Activated gamma-delta T cell treated with Interleukin-2 at 50 U/mL for 16 hours (primary cell): ENCODE measurements around the gene ATXN2.
"Not testable (repeated sequence)": the region's sequence is repeated elsewhere in the genome, so short reads cannot be mapped to it uniquely, and the experiment has no call there.

Source experiments
- DNase-seq: peaks from one replicate; pipeline ENCODE4 v3.0.0-alpha.2; 2020

ATXN2 gene, protein sequence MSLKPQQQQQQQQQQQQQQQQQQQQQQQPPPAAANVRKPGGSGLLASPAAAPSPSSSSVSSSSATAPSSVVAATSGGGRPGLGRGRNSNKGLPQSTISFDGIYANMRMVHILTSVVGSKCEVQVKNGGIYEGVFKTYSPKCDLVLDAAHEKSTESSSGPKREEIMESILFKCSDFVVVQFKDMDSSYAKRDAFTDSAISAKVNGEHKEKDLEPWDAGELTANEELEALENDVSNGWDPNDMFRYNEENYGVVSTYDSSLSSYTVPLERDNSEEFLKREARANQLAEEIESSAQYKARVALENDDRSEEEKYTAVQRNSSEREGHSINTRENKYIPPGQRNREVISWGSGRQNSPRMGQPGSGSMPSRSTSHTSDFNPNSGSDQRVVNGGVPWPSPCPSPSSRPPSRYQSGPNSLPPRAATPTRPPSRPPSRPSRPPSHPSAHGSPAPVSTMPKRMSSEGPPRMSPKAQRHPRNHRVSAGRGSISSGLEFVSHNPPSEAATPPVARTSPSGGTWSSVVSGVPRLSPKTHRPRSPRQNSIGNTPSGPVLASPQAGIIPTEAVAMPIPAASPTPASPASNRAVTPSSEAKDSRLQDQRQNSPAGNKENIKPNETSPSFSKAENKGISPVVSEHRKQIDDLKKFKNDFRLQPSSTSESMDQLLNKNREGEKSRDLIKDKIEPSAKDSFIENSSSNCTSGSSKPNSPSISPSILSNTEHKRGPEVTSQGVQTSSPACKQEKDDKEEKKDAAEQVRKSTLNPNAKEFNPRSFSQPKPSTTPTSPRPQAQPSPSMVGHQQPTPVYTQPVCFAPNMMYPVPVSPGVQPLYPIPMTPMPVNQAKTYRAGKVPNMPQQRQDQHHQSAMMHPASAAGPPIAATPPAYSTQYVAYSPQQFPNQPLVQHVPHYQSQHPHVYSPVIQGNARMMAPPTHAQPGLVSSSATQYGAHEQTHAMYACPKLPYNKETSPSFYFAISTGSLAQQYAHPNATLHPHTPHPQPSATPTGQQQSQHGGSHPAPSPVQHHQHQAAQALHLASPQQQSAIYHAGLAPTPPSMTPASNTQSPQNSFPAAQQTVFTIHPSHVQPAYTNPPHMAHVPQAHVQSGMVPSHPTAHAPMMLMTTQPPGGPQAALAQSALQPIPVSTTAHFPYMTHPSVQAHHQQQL

DNA sequence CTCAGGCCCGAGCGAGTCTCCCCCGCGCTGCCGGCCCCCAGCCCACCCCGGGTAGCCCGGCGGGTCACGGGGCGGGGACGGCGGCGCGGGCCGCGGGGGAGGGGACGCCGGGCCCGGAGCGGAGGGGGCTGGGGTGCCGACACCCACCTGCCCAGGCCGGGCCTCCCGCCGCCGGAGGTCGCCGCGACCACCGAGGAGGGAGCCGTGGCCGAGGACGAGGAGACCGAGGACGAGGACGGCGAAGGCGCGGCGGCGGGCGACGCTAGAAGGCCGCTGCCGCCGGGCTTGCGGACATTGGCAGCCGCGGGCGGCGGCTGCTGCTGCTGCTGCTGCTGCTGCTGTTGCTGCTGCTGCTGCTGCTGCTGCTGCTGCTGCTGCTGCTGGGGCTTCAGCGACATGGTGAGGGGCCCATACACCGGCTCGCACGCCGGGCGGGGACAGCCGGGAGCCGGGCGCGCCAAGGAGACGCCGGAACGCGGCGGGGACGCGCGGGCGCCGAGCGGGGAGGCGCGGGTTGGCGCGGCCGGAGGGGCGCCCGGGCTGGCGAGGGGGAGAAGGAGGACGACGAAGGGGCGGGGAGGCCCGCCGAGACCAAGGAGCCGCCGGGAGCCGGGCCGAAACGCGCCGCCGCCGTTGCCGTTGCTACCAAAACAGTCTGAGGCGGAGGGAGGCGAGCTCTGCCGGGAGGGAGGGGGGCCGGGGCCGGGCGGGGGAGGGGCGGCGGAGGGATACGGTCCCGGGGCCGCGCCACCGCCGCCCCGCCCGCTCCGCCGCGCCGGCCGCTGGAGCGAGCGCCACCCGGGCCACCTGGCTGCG, at the start of gene ATXN2:
Gene ATXN2 (minus strand): TSS at position 679 of the 816 bp plus-strand sequence. CDS start 281 bp downstream, at position 398.
- DNase-seq: peak; percentile 63

DNA sequence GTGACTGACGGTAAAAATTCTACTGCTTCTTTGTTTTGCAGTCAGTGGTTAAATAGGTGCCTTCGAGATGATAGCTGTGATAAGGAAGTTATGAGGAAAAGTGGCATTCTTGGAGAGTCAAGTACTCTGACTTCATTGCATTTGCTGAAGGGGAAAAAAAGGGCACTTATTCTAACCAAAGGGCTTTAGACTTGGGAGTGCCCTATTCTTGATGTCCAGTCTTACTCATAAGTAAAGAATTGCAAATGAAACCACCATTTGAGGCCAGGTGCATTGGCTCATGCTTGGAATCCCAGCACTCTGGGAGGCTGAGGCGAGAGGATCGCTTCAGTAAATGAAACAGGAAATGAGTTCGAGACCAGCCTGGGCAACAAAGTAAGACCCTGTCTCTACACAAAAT, 46.3 kb upstream of the ATXN2 start:
- DNase-seq: no peak

DNA sequence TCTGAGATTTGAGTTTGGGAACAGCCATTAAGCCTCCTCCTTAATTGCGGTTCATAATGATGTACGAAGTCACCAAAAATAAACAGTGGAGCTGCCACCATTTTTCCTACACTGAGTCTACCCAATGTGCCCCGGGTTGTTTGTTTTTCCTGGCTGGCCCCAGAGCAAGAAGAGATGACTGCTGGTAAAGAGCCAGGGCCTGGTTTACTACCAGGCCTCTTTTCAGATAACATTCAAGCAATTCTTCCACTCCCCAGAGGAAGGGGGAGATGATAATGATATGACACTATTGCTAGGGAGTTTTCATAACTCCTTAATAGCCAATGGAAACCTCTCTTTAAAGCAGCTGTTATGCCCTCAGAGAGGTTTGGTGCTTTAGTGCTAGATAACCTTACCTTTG, 44.3 kb upstream of the ATXN2 start:
- no peak for DNase-seq

DNA sequence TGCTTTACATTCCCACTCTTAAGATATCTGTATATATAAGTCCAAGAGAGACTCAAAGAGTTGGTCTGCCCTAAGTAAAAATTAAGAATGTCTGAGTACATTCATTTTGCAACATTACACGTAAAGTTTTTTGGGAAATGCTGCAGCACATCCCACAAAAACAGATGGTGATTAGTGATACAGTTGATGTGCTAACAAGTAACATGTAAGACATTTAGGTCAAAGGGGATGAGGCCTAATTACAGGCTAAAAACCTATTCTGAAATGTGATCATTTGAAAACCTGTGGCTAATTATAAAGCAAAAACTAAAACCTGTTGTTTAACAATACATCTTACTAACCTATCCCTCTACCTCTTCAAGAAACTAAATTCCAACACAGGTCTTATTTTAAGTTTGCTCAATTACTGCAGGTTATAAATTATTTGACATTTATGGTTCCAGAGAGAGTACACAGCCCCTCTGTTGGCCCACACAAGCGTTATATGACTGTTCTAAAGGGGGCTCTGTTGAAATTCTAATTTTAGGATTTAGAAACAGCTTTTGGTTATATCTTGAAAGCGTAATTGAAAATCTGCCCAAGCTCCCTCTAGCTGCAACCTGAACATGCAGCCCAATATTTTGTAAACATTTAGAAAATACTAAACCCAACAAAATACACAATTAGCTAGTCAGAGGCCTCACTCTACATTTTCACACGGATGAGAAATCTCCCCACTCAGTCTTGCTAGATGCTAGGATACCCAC, 43.7 kb upstream of the ATXN2 start:
- no peak for DNase-seq

DNA sequence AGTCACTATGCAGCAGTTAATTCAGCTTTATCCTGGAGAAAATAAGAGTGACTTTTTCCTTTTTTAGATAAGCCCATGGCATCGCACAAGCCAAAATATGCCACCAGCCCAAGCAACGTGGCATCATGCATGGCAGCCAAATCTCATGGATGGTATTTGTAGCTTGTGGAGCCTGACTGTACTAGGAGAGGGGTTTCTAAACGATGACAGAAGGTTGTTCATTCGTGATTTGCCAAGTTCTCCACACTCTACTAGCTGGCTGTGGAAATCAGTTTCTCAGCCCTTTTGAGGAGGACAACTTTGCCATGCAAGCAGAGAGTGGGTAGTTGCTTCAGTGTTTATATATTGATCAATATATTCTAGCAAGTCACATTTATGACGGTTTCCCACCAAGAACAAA, 41.4 kb upstream of the ATXN2 start:
- no peak for DNase-seq

DNA sequence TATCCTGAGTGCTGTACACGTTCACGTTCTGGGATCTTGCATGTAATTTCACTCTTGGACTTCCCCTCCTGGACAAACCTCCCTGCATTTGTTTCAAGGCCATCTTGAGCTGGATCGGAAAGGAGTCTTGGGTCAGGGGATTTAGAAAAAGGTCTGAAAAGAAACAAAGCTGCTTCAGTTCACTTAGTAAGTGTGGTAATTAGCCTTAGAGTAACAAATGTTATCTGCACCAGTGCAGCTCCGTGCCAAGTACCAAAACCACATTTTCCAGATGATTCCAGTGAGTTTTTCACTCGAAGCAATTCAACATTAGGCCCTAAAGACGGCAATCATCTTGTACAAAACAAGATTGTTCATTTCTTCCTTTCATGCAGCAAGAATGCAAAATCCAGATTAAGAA, 39.4 kb upstream of the ATXN2 start:
- no peak for DNase-seq

DNA sequence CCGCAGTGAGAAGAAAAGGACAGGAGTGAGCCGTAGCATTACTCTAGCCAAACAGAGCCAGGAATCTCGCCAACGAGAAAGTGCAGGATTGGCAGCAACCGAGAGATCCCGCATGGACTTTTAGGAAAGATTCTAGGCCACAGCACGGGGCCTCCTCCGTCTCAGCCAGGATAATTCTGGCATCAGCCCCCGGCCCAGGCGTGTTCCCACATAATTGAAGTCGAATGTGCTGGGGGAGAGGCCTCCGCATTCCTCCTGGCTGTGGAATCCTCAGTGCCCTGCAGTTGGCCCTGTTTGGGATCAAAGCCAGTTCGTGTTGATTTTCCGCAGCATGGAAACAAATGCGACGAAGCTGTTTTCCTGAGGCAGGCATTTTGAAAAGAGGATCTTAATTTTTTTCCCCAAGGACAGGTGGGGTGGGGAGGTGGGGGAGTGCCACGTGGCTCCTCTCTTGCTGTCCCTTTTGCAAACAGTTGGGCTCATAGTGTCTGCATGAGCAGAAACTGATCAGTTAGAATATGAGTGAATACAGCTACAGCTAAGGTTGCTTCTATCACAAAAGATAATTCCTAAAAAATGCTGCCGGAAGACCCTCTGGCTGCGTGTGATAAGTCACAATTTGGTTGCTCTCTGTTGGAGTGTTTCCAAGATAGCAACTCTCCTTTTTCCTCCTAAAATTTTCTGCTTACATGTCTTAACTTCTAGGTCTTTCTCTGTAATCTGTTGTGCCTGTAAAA, 37.3 kb upstream of the ATXN2 start:
- no peak for DNase-seq

DNA sequence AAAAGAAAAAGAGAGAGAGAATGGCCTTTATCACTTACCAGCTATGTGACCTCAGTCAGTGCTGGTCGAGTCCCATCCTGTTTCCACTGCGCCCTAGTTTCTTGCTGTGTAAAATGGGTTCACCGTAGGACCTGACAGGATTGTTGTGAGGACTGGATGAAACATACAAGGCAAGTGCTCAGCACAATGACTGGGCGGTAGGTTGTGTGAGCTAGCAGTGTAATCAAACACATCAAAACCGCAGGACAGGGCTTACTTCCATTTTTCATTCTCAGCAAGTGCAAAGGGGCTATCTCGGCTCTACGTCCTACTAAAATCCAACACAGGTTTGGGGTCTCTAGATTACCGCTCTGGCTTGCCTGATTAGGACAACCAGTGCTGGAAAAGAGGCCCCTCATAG, 36.4 kb upstream of the ATXN2 start:
- DNase-seq: no peak

DNA sequence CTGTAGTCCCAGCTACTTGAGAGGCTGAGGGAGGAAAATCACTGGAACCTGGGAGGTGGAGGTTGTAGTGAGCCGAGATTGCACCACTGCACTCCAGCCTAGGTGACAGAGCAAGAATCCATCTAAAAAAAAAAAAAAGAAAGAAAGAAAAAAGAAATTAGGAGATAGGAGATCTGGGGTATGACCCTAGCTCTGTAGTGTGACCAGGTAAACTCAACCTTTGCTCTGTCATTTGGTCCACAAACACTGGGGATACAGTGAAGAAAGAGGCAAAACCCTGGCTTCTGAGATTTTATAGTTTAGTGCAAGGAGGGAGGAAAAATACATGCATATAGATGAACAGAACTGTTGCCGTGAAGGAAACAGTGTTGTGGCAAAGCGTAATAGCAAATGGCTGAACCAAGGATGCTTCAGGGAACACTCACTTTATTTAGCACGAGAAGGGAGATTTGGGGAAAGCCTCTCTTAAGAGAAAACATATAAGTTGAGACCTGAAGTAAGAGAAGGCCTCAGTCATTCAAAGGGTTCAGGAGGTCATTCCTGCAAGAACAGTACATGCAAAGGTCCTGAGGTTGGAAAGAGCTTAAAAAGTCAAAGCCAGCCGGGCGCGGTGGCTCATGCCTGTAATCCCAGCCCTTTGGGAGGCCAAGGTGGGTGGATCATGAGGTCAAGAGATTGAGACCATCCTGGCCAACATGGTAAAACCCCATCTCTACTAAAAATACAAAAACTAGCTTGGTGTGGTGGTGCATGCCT, 29.6 kb upstream of the ATXN2 start:
- DNase-seq: no peak

DNA sequence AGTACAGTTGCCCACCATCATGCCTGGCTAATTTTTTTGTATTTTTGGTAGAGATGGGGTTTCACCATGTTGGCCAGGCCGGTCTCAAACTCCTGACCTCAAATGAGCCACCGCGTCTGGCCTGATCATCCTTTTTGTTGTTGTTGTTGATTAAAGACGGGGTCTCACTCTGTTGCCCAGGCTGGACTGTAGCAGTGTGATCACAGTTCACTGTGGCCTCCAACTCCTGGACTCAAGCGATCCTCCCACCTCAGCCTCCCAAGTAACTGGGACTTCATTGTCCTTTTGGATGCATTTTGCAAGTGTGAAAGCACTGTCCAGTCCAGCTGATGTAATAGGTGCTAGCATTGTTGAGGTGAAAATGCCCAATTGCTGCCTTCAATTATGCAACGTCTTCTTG, 27.1 kb upstream of the ATXN2 start:
- no peak for DNase-seq

DNA sequence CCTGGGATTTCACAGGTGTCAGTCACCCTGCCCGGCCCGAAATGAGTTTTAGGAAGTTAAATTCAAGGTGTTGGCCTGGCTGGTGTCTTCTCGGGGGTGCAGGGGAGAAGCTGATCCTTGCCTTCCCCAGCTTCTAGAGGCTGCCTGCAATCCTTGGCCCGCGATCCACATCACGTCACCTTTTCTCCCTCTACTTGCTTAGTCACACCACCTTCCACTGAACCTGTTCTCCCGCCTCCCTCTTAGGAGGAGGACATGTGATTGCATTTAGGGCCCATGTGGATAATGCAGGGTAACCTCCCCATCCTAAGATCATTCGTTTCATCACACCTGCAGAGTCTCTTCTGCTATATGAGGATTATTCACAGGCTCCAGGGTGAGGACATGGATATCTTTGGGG, 25.4 kb upstream of the ATXN2 start:
- no peak for DNase-seq

DNA sequence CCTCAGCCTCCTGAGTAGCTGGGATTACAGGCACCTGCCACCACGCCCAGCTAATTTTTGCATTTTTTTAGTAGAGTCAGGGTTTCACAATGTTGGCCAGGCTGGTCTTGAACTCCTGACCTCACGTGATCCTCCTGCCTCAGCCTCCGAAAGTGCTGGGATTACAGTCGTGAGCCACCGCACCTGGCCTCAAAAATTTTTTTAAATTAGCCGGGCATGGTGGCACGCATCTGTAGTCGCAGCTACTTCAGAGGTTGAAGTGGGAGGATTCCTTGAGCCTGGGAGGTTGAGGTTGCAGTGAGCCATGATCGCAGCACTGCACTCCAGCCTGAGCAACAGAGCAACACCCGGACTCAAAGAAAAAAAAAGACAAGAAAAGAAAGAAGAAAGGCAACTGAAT, 18.7 kb upstream of the ATXN2 start:
- not testable (repeated sequence) for DNase-seq

DNA sequence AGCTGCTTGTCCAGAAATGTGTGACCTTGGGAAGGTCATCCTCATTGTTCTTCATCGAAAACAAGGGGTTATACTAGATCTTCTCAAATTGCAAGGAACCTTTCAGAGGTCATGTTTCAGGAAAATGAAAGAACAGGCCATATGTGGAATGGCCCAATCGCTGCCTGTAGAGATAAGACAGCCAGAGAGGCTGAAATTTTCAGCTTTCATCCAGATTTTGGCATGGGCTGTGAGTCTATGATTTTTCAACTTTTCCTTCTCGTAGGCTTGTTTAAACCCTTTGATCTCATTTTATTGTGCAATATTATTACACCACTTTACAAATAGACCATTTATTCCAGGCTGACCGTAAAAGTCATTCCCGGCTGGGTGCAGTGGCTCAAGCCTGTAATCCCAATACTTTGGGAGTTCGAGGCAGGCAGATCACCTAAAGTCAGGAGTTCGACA, 17.1 kb upstream of the ATXN2 start:
- no peak for DNase-seq

DNA sequence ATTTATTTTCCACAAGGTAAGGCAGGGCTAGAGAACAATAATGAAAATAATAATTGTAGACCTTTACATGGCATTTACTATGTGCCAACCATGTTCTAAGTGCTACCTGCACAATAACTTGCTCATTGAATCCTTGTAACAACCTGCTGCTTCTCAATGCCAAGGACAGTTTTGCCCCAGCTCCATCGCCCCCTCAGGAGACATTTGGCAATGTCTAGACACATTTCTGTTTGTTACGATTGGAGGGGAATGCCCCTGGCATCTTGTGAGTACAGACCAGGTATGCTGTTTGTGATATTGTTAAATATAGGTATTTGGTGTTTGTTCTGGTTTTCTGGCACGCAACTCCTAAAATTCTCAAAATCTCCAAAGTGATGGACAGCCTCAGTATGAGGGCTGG, 8.1 kb upstream of the ATXN2 start:
- no peak for DNase-seq

DNA sequence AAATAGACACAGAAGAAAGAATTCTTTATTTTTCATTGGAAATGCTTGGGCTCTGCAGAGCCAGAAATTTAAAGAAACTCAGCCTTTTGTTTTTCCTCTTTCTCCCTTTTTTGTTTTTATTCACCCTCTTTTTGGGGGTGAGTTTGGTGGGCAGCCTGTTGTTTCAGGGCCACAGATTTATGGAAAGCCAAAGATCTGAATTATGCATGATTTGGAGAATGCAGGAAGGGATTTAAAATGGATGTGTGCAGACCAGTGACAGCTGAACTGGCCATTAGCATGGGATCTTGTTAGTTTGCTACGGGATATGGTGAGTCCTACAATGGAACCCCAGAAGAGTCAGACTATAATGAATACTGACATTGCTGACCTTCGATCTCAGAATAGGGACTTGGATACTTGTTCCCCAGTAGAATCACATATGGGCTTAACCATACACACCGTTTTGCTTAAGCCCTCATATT, 7.7 kb upstream of the ATXN2 start:
- DNase-seq: no peak

DNA sequence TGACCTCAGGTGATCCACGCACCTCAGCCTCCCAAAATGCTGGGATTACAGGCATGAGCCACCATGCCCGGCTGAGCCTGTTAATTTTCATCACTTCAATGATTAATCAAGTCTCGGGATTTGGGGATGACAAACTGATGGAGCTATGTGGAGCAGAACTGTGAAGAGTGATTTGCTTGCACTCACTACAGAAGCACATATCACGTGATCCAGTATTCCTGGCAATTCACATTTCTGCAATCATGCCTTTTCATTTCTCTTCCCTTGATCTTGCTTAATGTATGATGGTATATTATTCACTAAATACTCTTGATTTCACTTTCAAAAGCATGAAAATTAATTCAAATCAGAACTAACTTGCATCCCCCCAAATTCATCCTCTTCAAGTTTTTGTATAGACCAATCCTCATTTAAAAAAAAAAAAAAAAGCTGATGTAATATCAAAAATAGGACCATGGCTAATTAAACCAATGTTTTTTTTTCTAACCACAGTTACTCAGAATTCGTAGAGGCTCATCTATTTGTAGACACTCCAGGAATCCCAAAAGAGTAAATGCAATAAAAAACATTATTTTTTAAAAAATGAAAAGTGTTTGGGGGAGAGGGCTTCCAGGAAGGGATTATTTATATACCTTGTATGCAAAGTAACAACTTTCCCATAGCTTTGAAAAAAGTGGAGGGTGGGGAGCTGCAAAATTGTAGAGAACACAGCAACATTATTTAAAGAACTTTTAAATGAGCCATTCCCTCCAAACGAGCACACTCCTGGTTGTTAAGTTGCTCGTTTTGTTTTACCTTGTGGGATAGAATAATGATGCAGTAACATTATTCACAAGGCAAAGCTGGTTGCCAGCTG, 7.0 kb upstream of the ATXN2 start:
- DNase-seq: no peak

DNA sequence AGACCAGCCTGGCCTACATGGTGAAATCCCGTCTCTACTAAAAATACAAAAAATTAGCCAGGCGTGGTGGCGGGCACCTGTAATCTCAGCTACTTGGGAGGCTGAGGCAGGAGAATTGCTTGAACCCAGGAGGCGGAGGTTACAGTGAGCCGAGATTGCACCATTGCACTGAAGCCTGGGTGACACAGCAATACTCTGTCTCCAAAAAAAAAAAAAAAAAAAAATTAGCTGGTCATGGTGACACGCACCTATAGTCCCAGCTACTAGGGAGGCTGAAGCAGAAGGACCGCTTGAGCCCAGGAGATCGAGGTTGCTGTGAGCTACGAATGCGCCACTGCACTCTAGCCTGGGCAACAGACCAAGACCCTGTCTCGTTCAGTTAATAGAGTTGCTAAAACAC, 3.7 kb upstream of the ATXN2 start:
- not testable (repeated sequence) for DNase-seq

DNA sequence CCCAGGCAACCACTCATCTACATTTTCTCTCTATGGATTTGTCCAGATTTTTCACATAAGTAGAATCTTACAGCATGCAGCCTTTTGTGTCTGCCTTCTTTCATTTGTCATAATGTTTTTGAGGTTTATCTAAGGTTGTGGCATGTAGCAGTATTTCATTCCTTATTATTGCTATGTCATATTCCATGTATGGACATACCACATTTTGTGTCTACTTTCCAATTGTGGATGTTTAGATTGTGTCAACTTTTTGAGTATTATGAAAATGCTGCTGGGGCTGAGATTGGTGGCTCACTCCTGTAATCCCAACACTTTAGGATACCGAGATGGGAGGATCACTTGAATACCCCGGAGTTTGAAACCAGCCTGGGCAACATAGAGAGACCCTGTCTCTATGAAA, 3.2 kb upstream of the ATXN2 start:
- no peak for DNase-seq

DNA sequence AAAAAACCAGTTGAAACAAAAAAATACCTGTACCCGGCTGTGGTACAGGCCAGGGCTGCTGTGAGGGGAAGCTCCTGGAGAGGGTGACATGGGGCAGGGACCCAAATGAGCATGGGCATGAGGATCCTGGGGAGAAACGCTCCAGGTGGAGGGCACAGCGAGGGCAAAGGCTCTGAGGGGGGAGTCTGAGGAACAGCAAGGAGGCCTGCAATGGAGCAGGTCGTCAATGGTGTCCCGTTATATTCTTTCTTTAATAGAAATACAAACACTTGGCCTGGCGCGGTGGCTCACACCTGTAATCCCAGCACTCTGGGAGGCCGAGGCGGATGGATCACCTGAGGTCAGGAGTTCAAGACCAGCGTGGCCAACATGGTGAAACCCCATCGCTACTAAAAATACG, 1.9 kb upstream of the ATXN2 start:
- not testable (repeated sequence) for DNase-seq
